Hepatocyte (in vitro differentiated cells): Measurements from ENCODE around the gene CD82. TPM values are rescaled to one million over a fixed set of nuclear protein-coding genes. Genes with fewer than 3 reads are reported as not detected.

ENCODE experiments used
- DNase-seq: peaks from one replicate; pipeline ENCODE4 v3.0.0-alpha.2; 2016; ENCODE audit warnings: low spot score
- H2AFZ ChIP-seq: fragments of 200-600 bp; sonication (generic); 2 replicates; pipeline ENCODE4 v1.6.0; 2016; ENCODE audit warnings: antibody characterized with exemption, mild to moderate bottlenecking
- H3K27ac ChIP-seq: fragments of 200-600 bp; sonication (generic); 2 replicates; pipeline ENCODE4 v1.5.1; 2016; ENCODE audit warnings: mild to moderate bottlenecking
- H3K27me3 ChIP-seq: fragments of 200-600 bp; sonication (generic); 2 replicates; pipeline ENCODE4 v1.6.1; 2016
- H3K36me3 ChIP-seq: fragments of 200-600 bp; sonication (generic); replicated peaks from 2 replicates; pipeline ENCODE4 v1.5.1; 2016; ENCODE audit warnings: low read depth; ENCODE audit not compliant: insufficient read depth
- H3K4me1 ChIP-seq: fragments of 200-600 bp; sonication (generic); 2 replicates; pipeline ENCODE4 v1.5.1; 2016; ENCODE audit warnings: mild to moderate bottlenecking, moderate library complexity; ENCODE audit not compliant: insufficient read depth
- H3K4me2 ChIP-seq: fragments of 200-600 bp; sonication (generic); 2 replicates; pipeline ENCODE4 v1.6.0; 2016
- H3K4me3 ChIP-seq: fragments of 200-600 bp; sonication (generic); 2 replicates; pipeline ENCODE4 v1.5.1; 2016; ENCODE audit warnings: mild to moderate bottlenecking
- H3K79me2 ChIP-seq: fragments of 200-600 bp; sonication (generic); 2 replicates; pipeline ENCODE4 v1.6.0; 2017; ENCODE audit warnings: mild to moderate bottlenecking
- H3K9me2 ChIP-seq: fragments of 200-600 bp; sonication (generic); replicated peaks from 2 replicates; pipeline ENCODE4 v1.6.0; 2017; ENCODE audit warnings: mild to moderate bottlenecking; ENCODE audit not compliant: insufficient read depth
- H3K9me3 ChIP-seq: fragments of 200-600 bp; sonication (generic); 2 replicates; pipeline ENCODE4 v1.5.1; 2016; ENCODE audit warnings: low read depth, mild to moderate bottlenecking
- H4K20me1 ChIP-seq: fragments of 200-600 bp; sonication (generic); 2 replicates; pipeline ENCODE4 v1.6.0; 2016; ENCODE audit warnings: mild to moderate bottlenecking; ENCODE audit not compliant: insufficient read depth, poor library complexity, severe bottlenecking
- EZH2 ChIP-seq: fragments of 200-600 bp; sonication (generic); IDR thresholded peaks from 2 replicates; pipeline ENCODE4 v1.6.1; 2016; ENCODE audit warnings: antibody characterized with exemption, mild to moderate bottlenecking, borderline replicate concordance
- EZH2phosphoT487 ChIP-seq: fragments of 200-600 bp; sonication (generic); IDR thresholded peaks from one replicate; pipeline ENCODE4 v1.6.1; 2018; ENCODE audit warnings: antibody characterized with exemption, mild to moderate bottlenecking, low read depth, moderate library complexity; ENCODE audit not compliant: unreplicated experiment, severe bottlenecking
- WGBS: methylation state at CpG from one replicate; pipeline ENCODE4 v1.1.6; 2016; ENCODE audit warnings: low lambda C conversion rate; ENCODE audit errors: missing lambda C conversion rate; 5-methylcytosine and 5-hydroxymethylcytosine counted together
- polyA plus RNA-seq: library from polyadenylated mRNA; unstranded; fragments of >200 nt; fragmentation: Nextera tagmentation; extraction: Ambion mirVana; gene quantifications from 2 replicates; pipeline ENCODE4 v1.2.1, GENCODE V29; 2016
- total RNA-seq: library from RNA; depleted of rRNA; stranded (reverse); fragments of >200 nt; gene quantifications from 2 replicates; pipeline ENCODE4 v1.2.3, GENCODE V29; 2014
- TF ChIP-seq, protein P1 (sequence below): fragments of 200-600 bp; sonication (generic); IDR thresholded peaks from 2 replicates; pipeline ENCODE4 v1.5.1; 2016; ENCODE audit warnings: antibody characterized with exemption, mild to moderate bottlenecking; ENCODE audit not compliant: poor library complexity

Gene CD82
- total and polyA plus RNA-seq, 2 experiments from 2014 or later: 38.7 to 157 TPM

DNA sequence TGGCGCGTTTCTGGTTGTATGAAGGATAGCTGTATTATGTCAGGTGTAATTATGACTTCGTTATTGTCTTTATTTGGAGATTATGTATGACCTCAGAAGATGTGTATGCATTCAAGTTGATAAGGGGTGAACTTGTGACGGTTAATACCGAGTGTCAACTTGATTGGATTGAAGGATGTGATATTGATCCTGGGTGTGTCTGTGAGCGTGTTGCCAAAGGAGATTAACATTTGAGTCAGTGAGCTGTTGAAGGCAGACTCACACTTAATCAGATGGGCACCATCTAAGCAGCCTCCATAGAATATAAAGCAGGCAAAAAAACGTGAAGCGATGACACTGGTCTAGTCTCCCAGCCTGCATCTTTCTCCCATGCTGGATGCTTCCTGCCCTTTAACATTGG is 15.3 kb upstream of the CD82 start:
- no peak overlapping the region for H3K27ac ChIP-seq
- H3K4me3 ChIP-seq: no peak overlapping the region
- 79% methylated on average over 8 of the region's 8 CpGs for WGBS
- H4K20me1 ChIP-seq: no peaks in the 10 kb centered on the region
- H3K79me2 ChIP-seq: no peaks in the 10 kb centered on the region
- H3K36me3 ChIP-seq: no peaks in the 10 kb centered on the region
- no peak for TF ChIP-seq EZH2
- TF ChIP-seq, protein P1, sequence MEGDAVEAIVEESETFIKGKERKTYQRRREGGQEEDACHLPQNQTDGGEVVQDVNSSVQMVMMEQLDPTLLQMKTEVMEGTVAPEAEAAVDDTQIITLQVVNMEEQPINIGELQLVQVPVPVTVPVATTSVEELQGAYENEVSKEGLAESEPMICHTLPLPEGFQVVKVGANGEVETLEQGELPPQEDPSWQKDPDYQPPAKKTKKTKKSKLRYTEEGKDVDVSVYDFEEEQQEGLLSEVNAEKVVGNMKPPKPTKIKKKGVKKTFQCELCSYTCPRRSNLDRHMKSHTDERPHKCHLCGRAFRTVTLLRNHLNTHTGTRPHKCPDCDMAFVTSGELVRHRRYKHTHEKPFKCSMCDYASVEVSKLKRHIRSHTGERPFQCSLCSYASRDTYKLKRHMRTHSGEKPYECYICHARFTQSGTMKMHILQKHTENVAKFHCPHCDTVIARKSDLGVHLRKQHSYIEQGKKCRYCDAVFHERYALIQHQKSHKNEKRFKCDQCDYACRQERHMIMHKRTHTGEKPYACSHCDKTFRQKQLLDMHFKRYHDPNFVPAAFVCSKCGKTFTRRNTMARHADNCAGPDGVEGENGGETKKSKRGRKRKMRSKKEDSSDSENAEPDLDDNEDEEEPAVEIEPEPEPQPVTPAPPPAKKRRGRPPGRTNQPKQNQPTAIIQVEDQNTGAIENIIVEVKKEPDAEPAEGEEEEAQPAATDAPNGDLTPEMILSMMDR: no peak
- no peak for TF ChIP-seq EZH2phosphoT487
- no peaks in the 10 kb centered on the region for H3K9me2 ChIP-seq
- H2AFZ ChIP-seq: no peak overlapping the region
- H3K4me1 ChIP-seq: no peaks in the 10 kb centered on the region
- no peak for DNase-seq
- no peak overlapping the region for H3K4me2 ChIP-seq
- H3K9me3 ChIP-seq: no peaks in the 10 kb centered on the region
- H3K27me3 ChIP-seq: no peaks in the 10 kb centered on the region

DNA sequence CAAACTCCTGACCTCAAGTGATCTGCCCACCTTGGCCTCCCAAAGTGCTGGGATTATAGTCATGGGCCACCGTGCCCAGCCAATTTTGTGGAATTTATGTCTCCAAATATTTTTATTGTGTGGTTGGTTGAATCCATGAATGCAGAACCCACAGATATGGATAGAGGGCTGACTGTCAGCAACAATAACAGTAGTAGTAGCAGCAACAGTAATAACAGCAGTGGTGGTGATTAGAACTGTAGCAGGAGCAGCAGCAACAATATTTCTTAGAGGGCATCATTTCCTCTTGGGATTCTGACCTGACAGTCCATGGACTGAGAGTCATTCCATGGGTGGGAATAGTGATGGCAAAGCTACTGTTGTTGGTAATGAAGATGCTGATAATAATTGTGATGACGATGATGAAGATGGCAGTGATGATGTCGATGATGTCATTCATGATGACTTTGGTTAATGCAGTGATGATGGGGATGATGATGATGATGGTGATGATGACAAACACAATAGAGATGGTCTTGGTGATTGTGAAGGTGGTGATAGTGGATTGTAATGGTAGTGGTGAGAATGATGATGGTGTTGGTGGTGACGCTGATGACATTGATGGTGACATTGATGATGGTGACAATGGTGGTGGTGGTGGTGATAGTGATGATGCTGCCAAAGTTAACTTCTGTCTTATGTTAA is 13.9 kb upstream of the CD82 start:
- no peaks in the 10 kb centered on the region for H4K20me1 ChIP-seq
- H3K4me3 ChIP-seq: no peak overlapping the region
- H3K79me2 ChIP-seq: no peaks in the 10 kb centered on the region
- no peaks in the 10 kb centered on the region for H3K9me2 ChIP-seq
- 91% methylated on average over 4 of the region's 4 CpGs for WGBS
- H3K36me3 ChIP-seq: no peaks in the 10 kb centered on the region
- no peaks in the 10 kb centered on the region for H3K4me1 ChIP-seq
- H2AFZ ChIP-seq: no peak overlapping the region
- H3K4me2 ChIP-seq: no peak overlapping the region
- DNase-seq: no peak
- TF ChIP-seq, protein P1: no peak
- TF ChIP-seq EZH2 (no peak), EZH2phosphoT487 (no peak)
- no peaks in the 10 kb centered on the region for H3K9me3 ChIP-seq
- no peak overlapping the region for H3K27ac ChIP-seq
- no peaks in the 10 kb centered on the region for H3K27me3 ChIP-seq

DNA sequence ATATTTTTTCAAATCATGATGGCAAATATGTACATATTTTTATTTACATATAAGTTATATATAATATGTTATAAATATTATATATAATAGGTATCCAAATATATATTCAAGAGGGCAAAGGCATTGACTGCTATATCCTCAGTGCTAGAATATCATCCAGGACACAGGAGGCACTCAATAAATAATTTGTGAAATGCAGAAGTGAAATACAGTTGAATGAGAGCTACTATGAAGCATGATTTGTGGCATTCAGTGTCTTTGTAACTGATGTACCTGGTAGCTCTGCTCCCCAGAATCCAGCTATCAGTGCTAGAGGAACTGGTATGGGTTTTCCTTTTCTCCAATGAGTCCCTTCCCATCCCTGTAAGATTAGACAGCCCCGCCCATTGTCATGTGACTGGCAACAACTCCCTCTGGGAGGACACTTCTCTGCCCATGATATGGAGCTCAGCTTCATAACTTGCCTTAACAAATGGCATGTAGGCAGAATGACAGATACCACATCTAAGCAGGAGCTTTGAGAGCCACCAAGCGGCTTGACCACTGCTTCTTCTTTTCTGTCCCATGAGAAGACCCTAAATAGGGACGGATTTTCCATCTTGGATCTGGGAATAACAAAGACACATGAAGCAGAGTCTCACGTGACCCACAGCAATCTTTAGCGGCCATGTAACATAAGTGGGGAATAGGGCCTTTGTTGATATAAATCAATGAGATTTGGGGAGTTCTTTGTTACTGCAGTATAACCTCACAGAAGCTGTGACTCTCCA is 10.2 kb upstream of the CD82 start:
- DNase-seq: no peak
- no peak overlapping the region for H3K27ac ChIP-seq
- no peaks in the 10 kb centered on the region for H3K36me3 ChIP-seq

More for the DNA sequence above, 10.2 kb upstream of the CD82 start:
- Histone ChIP-seq H3K9me2 (no peaks in the 10 kb centered on the region), H3K79me2 (no peaks in the 10 kb centered on the region), H3K9me3 (no peaks in the 10 kb centered on the region), H3K4me2 (no peak overlapping the region), H3K4me3 (no peak overlapping the region), H4K20me1 (no peaks in the 10 kb centered on the region), H2AFZ (no peak overlapping the region), H3K4me1 (no peaks in the 10 kb centered on the region), H3K27me3 (no peaks in the 10 kb centered on the region)
- WGBS: 87% methylated on average over 5 of the region's 5 CpGs
- TF ChIP-seq, protein P1: no peak
